Suprapubic skin (tissue), 4 donors: Measurements from ENCODE around the gene RAB35.

Experiments used
- CTCF ChIP-seq, 2 donors: fragments of 200-600 bp in 1 of 2; fragments of 450-650 bp in 1 of 2; sonication (generic) in 1 of 2; IDR thresholded peaks; one replicate each; pipeline ENCODE4 v1.5.1; 2016 to 2019; ENCODE audit warnings: antibody characterized with exemption in 2 of 2, mild to moderate bottlenecking in 1 of 2, moderate library complexity in 1 of 2
- EP300 ChIP-seq: sonication (generic); formaldehyde crosslinking; IDR thresholded peaks from one replicate; pipeline ENCODE4 v1.6.1; 2017; ENCODE audit warnings: antibody characterized with exemption
- POLR2A ChIP-seq, 2 donors: fragments of 450-650 bp; IDR thresholded peaks; one replicate each; pipeline ENCODE4 v1.6.1; 2017; ENCODE audit warnings: antibody characterized with exemption in 2 of 2, mild to moderate bottlenecking in 2 of 2, moderate library complexity in 2 of 2
- POLR2AphosphoS5 ChIP-seq, 3 donors: sonication (generic); formaldehyde crosslinking; IDR thresholded peaks; one replicate each; pipeline ENCODE4 v1.6.1; 2017; ENCODE audit warnings: antibody characterized with exemption in 3 of 3

GRCh38 chr12:120157678-120158077 lies 41.1 kb upstream of the RAB35 start:
- TF ChIP-seq POLR2A (IDR thresholded peaks at IDR 0.05) (no peak), POLR2AphosphoS5 (IDR thresholded peaks at IDR 0.05) (no peak), CTCF (IDR thresholded peaks at IDR 0.05) (no peak), EP300 (no peak)
